Adipocyte (in vitro differentiated cells): ENCODE results near the gene NCKAP5.

ENCODE experiments used
- DNase-seq: peaks from one replicate; pipeline ENCODE4 v3.0.0-alpha.2; 2015; ENCODE audit warnings: low read depth
- H3K27me3 ChIP-seq: replicated peaks from 2 replicates; pipeline ENCODE4 v1.7.0; 2013; ENCODE audit warnings: mild to moderate bottlenecking, low read length, moderate library complexity; ENCODE audit not compliant: control insufficient read depth, insufficient read depth
- H3K36me3 ChIP-seq: 2 replicates; pipeline ENCODE4 v1.7.0; 2013; ENCODE audit warnings: low read length, mild to moderate bottlenecking, moderate library complexity; ENCODE audit not compliant: control insufficient read depth, insufficient read depth, severe bottlenecking
- H3K4me1 ChIP-seq: 2 replicates; pipeline ENCODE4 v1.7.0; 2013; ENCODE audit warnings: mild to moderate bottlenecking, low read length, moderate library complexity; ENCODE audit not compliant: control insufficient read depth, insufficient read depth
- H3K4me3 ChIP-seq: 2 replicates; pipeline ENCODE4 v1.7.0; 2013; ENCODE audit warnings: mild to moderate bottlenecking, low read length, moderate library complexity
- H3K9ac ChIP-seq: 2 replicates; pipeline ENCODE4 v1.7.0; 2013; ENCODE audit warnings: mild to moderate bottlenecking, low read length, moderate library complexity
- H3K9me3 ChIP-seq: 2 replicates; pipeline ENCODE4 v1.7.0; 2013; ENCODE audit warnings: mild to moderate bottlenecking, low read length, moderate library complexity; ENCODE audit not compliant: control insufficient read depth

The NCKAP5 gene

DNA sequence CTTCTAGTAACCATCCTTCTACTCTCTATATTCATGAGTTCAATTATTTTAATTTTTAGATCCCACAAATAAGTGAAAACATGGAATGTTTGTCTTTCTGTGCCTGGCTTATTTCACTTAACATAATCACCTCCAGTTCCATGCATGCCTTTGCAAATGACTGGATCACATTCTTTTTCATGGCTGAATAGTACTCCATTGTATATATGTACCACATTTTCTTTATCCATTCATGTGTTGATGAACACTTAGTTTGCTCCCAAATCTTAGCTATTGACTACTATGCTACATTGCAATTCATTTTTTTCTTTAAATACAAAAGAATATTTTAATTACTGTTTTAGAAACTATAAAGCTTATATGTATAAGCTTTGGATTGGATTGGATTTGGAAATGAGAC lies 657.8 kb downstream of the NCKAP5 start:
- Histone ChIP-seq H3K9me3 (no peaks in the 10 kb centered on the region), H3K27me3 (no peaks in the 10 kb centered on the region), H3K4me1 (peaks cover 16% of the 10 kb centered on the region), H3K9ac (no peak overlapping the region), H3K36me3 (no peaks in the 10 kb centered on the region), H3K4me3 (no peak overlapping the region)
- no peak for DNase-seq

DNA sequence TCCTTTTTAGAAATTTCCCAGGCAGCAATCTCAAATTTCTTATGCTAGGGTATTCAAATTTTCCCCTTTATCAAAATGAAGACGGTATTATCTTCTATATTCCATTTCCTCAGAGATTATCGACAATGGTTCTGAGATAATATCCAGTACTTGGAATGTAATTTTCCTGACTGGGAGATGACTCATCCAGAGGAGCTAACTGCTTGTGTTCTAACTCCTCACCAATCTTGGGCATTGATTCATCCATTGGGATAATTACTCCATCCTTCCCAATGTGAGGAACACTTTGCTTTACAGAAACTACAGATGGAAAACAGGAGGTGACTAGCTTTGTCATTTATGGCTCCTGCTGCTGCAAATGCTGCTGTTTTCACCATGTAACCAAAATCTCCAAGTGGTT lies 658.8 kb downstream of the NCKAP5 start:
- H3K4me3 ChIP-seq, result no peak overlapping the region
- peaks cover 14% of the 10 kb centered on the region for H3K4me1 ChIP-seq
- no peaks in the 10 kb centered on the region for H3K27me3 ChIP-seq

DNA sequence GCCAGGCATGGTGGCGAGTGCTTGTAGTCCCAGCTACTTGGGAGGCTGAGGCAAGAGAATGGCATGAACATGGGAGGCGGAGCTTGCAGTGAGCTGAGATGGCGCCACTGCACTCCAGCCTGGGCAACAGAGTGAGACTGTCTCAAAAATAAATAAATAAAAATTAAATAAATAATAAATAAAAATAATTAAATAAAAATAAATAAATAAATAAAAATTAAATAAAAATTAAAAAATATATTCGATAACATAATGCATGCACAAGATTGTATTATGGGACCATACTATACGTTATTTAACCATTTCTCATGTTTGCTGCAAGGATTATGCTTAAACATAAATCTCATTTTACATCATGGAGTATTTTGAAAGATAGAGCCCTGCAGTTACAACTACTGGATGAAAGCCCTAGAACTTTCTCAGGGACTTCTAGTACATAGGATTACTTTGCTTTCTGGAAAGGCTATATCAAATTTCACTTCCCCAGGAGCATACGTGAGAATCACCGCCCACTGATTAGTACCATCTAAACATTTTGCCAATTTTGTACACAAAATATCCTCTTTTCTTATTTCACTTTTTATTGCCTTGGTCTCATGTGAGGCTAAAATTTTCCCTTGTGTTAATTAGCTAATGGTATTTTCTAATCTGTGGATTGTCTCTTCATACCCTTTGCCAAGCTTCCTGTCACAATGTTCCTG lies 664.0 kb downstream of the NCKAP5 start:
- H3K9me3 ChIP-seq, result no peaks in the 10 kb centered on the region
- no peak overlapping the region for H3K9ac ChIP-seq
- DNase-seq, result no peak
- peaks cover 8% of the 10 kb centered on the region for H3K4me1 ChIP-seq
- H3K4me3 ChIP-seq, result no peak overlapping the region
- H3K27me3 ChIP-seq, result no peaks in the 10 kb centered on the region
- no peaks in the 10 kb centered on the region for H3K36me3 ChIP-seq

More for the DNA sequence above, 658.8 kb downstream of the NCKAP5 start:
- Histone ChIP-seq H3K9me3 (no peaks in the 10 kb centered on the region), H3K9ac (no peak overlapping the region), H3K36me3 (no peaks in the 10 kb centered on the region)
- no peak for DNase-seq

DNA sequence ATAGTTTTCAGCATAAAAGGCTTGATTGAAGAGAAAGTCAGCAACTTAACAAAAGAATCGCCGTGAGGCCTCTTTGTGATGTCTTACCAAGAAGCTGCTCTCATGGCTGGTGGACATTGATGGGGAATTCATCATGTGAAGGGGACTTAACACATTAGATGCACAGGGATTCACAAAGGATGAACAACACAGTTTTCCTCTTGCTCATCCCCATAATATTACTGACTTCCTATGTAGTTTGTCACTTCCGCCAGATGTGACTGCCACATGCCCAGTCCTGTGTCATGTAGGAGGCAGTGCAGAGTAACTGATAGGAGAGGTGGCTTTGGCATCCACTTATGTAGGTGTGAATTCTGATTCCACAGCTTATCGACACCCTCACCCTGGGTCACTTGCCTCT lies 665.6 kb downstream of the NCKAP5 start:
- Histone ChIP-seq H3K9me3 (peaks cover 8% of the 10 kb centered on the region), H3K36me3 (no peaks in the 10 kb centered on the region), H3K4me3 (no peak overlapping the region), H3K9ac (no peak overlapping the region), H3K27me3 (no peaks in the 10 kb centered on the region), H3K4me1 (no peaks in the 10 kb centered on the region)
- no peak for DNase-seq

DNA sequence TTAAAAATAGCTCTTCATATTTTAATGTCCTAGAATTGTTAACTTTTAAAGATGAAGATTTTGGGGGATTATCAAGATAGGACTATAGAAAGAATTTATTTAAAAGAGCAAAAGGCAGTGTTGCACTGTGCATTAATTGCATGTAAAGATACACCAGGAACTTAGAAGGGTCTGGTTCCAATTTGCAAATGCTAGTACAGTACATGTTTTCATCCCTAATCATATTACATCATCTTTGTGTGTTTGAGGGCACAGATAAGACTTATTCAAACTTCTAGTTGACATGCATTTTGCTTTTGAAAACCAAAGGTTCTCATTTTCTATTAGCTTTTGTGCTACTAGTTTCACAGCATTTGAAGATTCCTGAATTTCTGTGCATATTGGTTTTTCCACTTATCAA lies 666.6 kb downstream of the NCKAP5 start:
- Histone ChIP-seq H3K27me3 (no peaks in the 10 kb centered on the region), H3K36me3 (no peaks in the 10 kb centered on the region), H3K9ac (no peak overlapping the region), H3K9me3 (peaks cover 8% of the 10 kb centered on the region), H3K4me3 (no peak overlapping the region), H3K4me1 (no peaks in the 10 kb centered on the region)
- DNase-seq, result peak; percentile 21

DNA sequence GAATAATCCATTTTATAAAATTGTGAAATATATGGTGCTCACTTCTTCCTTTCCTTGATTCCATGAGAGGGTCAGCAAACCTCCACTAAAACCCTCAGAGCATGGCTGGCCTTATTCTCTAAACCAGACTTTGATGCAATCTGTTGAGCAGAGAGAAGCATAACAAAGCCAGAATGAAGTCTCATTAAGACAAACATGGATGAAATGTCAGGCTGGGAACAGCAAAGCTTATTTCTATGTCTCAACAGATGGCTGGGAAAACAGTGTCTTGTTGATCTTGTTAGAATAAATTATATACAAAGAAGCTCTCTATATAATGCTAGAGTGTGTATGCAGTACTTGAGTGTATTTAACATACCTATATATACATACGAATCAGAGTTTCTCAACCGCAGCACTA lies 671.2 kb downstream of the NCKAP5 start:
- DNase-seq, result no peak
- no peak overlapping the region for H3K9ac ChIP-seq
- H3K9me3 ChIP-seq, result peaks cover 8% of the 10 kb centered on the region
- no peak overlapping the region for H3K4me3 ChIP-seq
- H3K36me3 ChIP-seq, result no peaks in the 10 kb centered on the region
- no peaks in the 10 kb centered on the region for H3K4me1 ChIP-seq
- H3K27me3 ChIP-seq, result no peaks in the 10 kb centered on the region

DNA sequence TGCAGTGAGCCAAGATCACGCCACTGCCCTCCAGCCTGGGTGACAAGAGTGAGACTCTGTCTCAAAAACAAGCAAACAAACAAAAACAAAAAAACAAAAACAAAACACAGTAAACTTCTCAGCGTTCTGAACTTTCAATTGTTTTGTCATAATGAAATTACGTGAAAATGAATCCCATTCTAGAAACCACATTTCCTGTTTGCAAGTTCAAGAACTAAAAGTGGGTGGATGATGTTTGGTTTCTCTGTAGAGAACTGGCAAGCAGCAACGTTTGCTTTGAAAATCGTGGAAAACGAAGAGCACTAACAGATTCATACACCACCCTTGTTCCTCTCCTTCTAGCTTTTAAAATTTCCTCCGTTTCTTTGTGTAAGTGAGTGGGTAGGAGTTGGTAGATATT lies 672.2 kb downstream of the NCKAP5 start:
- no peak overlapping the region for H3K4me3 ChIP-seq
- H3K27me3 ChIP-seq, result no peaks in the 10 kb centered on the region
- H3K36me3 ChIP-seq, result no peaks in the 10 kb centered on the region
- H3K4me1 ChIP-seq, result no peaks in the 10 kb centered on the region
- peaks cover 8% of the 10 kb centered on the region for H3K9me3 ChIP-seq
- DNase-seq, result no peak
- no peak overlapping the region for H3K9ac ChIP-seq

DNA sequence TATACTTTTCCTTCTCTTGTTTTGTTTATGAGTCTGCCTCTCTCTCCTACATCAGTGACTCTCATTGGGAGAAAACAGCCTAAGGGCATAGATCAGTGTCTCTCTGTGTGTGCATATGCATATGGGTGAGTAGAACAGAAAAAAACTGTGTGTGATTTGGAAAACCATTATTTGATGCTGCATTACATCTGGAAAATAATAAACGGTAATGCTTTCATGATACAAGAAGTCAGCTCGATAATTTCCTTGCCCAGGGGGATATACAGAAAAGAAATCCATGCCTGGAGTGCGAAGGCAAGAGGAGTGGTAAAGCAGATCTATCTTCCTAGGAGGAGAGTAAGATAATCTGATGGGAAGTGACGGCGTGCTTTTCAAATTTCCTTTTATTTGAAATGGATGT lies 676.8 kb downstream of the NCKAP5 start:
- H3K9ac ChIP-seq, result no peak overlapping the region
- H3K27me3 ChIP-seq, result no peaks in the 10 kb centered on the region
- peaks cover 2% of the 10 kb centered on the region for H3K9me3 ChIP-seq
- DNase-seq, result no peak
- H3K4me1 ChIP-seq, result no peaks in the 10 kb centered on the region
- H3K4me3 ChIP-seq, result no peak overlapping the region
- no peaks in the 10 kb centered on the region for H3K36me3 ChIP-seq

DNA sequence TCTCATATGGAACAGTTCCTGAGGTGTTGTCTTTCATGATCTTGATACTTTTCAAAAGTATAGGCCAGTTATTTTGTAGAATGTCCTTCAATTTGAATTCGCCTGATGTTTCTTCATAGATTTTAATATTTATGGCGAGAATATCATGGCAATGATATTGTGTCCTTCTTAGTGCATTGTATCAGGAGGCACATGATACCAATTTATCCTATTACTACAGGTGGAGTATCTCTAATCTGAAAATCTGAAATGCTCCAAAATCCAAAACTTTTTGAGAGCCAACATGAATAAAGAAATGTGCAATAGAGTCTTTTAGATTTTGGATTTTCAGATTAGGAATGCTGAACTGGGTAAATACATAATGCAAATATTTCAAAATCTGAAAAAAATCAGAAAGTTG lies 681.7 kb downstream of the NCKAP5 start:
- no peaks in the 10 kb centered on the region for H3K4me1 ChIP-seq
- H3K36me3 ChIP-seq, result no peaks in the 10 kb centered on the region
- H3K4me3 ChIP-seq, result no peak overlapping the region
- H3K9ac ChIP-seq, result no peak overlapping the region
- peaks cover 7% of the 10 kb centered on the region for H3K9me3 ChIP-seq
- H3K27me3 ChIP-seq, result no peaks in the 10 kb centered on the region
- no peak for DNase-seq

DNA sequence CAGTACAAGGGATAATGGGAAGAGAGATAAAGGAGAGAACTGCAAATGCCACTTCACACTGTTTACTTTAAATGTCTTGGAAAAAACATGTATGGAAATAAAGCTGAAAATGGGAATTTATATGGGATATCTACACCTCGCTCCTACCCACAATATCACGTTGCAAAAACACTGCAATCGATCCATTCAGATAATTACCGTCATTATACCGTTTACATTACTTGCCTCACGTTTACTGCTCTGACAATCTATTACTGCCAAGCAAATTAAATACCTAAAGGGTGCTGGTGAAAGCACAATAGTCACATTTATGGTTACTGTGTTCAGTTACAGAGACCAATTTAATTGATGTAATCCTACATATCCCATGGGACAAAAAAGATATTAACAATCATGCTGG lies 683.6 kb downstream of the NCKAP5 start:
- no peaks in the 10 kb centered on the region for H3K27me3 ChIP-seq
- H3K9me3 ChIP-seq, result peaks cover 7% of the 10 kb centered on the region
- no peak overlapping the region for H3K9ac ChIP-seq
- no peaks in the 10 kb centered on the region for H3K36me3 ChIP-seq
- no peak for DNase-seq
- H3K4me1 ChIP-seq, result no peaks in the 10 kb centered on the region
- no peak overlapping the region for H3K4me3 ChIP-seq

DNA sequence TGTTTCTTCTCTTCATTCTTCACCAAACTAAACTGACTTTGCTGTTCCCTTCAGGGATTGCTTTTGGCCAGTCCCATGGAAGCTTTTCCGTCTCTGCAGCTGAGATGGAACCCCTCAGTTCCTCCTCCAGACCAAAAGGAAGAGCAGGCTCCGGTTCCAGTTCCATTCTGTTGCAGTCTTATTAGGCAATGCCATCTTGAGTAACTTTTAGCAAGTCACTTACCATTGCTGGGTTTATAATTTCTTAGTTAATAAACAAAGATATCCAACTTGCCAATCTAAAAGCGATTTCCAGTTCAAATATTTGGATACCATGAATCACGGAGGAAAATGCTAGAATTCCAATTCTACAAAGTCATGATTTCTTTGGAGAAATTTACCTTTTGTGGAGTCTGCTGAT lies 684.0 kb downstream of the NCKAP5 start:
- Histone ChIP-seq H3K4me1 (no peaks in the 10 kb centered on the region), H3K27me3 (no peaks in the 10 kb centered on the region), H3K9ac (no peak overlapping the region), H3K4me3 (no peak overlapping the region), H3K36me3 (no peaks in the 10 kb centered on the region), H3K9me3 (peaks cover 7% of the 10 kb centered on the region)
- no peak for DNase-seq

DNA sequence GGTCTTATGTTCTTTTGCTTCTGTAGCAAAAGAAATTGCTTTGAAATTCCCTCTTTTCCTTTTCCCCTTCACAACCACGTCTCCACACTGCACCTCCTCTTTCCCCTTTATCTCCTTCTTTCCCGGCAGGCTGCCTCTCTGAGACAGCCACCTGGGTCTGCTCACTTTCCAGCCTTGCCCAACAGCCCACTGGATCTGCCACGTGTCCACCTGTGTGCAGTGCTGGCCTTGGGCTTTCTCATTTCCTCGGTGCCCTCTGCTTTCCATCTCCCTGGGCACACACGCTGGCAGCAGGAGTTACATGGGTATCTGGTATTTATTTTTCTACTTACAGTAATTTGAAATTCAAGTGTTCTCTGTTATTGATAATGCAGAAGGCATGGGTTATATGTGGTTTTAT lies 684.8 kb downstream of the NCKAP5 start:
- no peak overlapping the region for H3K4me3 ChIP-seq
- H3K4me1 ChIP-seq, result no peaks in the 10 kb centered on the region
- no peaks in the 10 kb centered on the region for H3K27me3 ChIP-seq
- no peak overlapping the region for H3K9ac ChIP-seq
- no peak for DNase-seq
- peaks cover 7% of the 10 kb centered on the region for H3K9me3 ChIP-seq
- H3K36me3 ChIP-seq, result no peaks in the 10 kb centered on the region
